A673 (cell line): ENCODE measurements around the gene MPHOSPH9. TPM values are rescaled to one million over a fixed set of nuclear protein-coding genes. Genes with fewer than 3 reads are reported as not detected.

Experiments used
- BruUV-seq: library from RNA; stranded (reverse); fragments of 400-500 nt; replicated peaks from 2 replicates; lab custom pipeline; 2021; lab: Mats Ljungman, UMichigan
- CTCF ChIA-PET: fragments of 300-600 bp; sonication (Branson Sonifier 250); formaldehyde crosslinking; loops from one replicate; lab custom pipeline; 2022; ENCODE audit warnings: antibody characterized with exemption; lab: Charles Lee
- POLR2A ChIA-PET: fragments of 300-600 bp; sonication (Branson Sonifier 250); formaldehyde crosslinking; loops from one replicate; lab custom pipeline; 2022; ENCODE audit warnings: antibody characterized with exemption; ENCODE audit not compliant: low non-redundant PET; lab: Charles Lee
- DNase-seq: peaks from one replicate; pipeline ENCODE4 v3.0.0-alpha.2; 2015; ENCODE audit warnings: low spot score
- H3K27ac ChIP-seq: fragments of 200-600 bp; sonication (generic); 2 replicates; pipeline ENCODE4 v1.5.1; 2016; ENCODE audit warnings: mixed run types, low read depth, mild to moderate bottlenecking, mixed read lengths, antibody characterized with exemption, low read length; ENCODE audit not compliant: poor library complexity, severe bottlenecking
- H3K27me3 ChIP-seq: fragments of 200-600 bp; sonication (generic); replicated peaks from 2 replicates; pipeline ENCODE4 v1.6.1; 2017; ENCODE audit warnings: mixed run types, low read depth, mild to moderate bottlenecking, mixed read lengths, antibody characterized with exemption, low read length; ENCODE audit not compliant: insufficient read depth, poor library complexity
- H3K36me3 ChIP-seq: fragments of 200-600 bp; sonication (generic); 2 replicates; pipeline ENCODE4 v1.6.1; 2016; ENCODE audit warnings: mixed run types, mild to moderate bottlenecking, mixed read lengths, antibody characterized with exemption, low read length; ENCODE audit not compliant: insufficient read depth, poor library complexity, severe bottlenecking
- H3K4me1 ChIP-seq: fragments of 200-600 bp; sonication (generic); 2 replicates; pipeline ENCODE4 v1.6.1; 2017; ENCODE audit warnings: mixed run types, mild to moderate bottlenecking, mixed read lengths, antibody characterized with exemption, low read length; ENCODE audit not compliant: insufficient read depth, poor library complexity, severe bottlenecking
- H3K4me3 ChIP-seq: fragments of 200-600 bp; sonication (generic); 2 replicates; pipeline ENCODE4 v1.5.1; 2016; ENCODE audit warnings: low read depth, mixed run types, mild to moderate bottlenecking, mixed read lengths, low read length; ENCODE audit not compliant: poor library complexity, severe bottlenecking
- H3K9me3 ChIP-seq: fragments of 200-600 bp; sonication (generic); 2 replicates; pipeline ENCODE4 v1.6.1; 2016; ENCODE audit warnings: mixed run types, low read depth, mild to moderate bottlenecking, mixed read lengths, antibody characterized with exemption, low read length; ENCODE audit not compliant: poor library complexity, severe bottlenecking
- EZH2 ChIP-seq: fragments of 200-600 bp; sonication (generic); IDR thresholded peaks from 2 replicates; pipeline ENCODE4 v1.6.1; 2017; ENCODE audit warnings: borderline replicate concordance, low read depth, mild to moderate bottlenecking, mixed read lengths, antibody characterized with exemption, low read length; ENCODE audit not compliant: poor library complexity, severe bottlenecking
- intact Hi-C: fragments of 100-400 bp; cut with micrococcal nuclease; formaldehyde crosslinking; loops from one replicate; pipeline ENCODE4 v1.10.0; 2022; ENCODE audit not compliant: unreplicated experiment
- total RNA-seq: library from RNA; stranded (reverse); gene quantifications from 2 replicates; pipeline ENCODE4 v1.2.3, GENCODE V29; 2021
- TF ChIP-seq, protein P1 (sequence below): fragments of 300-800, 200-600 bp; sonication (generic); conservative IDR thresholded peaks from 2 replicates; pipeline ENCODE4 v1.5.1; 2017; ENCODE audit warnings: low read depth, mild to moderate bottlenecking, antibody characterized with exemption, low read length, moderate library complexity, mixed read lengths

Gene MPHOSPH9
- total RNA-seq, 1 experiment from 2014 or later, result 80.8 TPM

DNA sequence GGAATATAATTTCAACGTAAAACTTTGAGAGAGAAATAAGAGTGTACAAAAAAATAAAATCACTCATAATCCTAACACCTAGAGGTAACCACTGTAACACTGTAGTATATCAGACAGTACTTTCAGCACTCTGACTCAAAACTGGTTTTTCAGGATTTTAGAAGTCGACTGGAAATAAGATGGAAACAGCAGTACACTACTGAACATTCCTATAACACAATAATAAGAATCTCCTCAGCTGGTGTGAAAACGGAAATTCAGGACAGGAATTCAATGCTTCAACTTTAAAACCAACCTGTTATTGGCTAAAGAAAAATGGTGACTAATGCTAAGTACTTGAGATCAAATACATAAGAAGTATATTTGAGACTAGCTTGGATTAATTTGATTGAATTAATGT is 69.7 kb downstream of the MPHOSPH9 start:
- no TSS peak for BruUV-seq
- Histone ChIP-seq H3K27me3 (no peaks in the 10 kb centered on the region), H3K36me3 (peaks cover 69% of the 10 kb centered on the region), H3K4me1 (no peaks in the 10 kb centered on the region), H3K4me3 (no peak overlapping the region), H3K9me3 (no peaks in the 10 kb centered on the region), H3K27ac (no peak overlapping the region)
- no peak for DNase-seq
- CTCF ChIA-PET, result no interaction called here
- POLR2A ChIA-PET, result no interaction called here
- intact Hi-C loops, result no loop called here
- TF ChIP-seq, protein P1, sequence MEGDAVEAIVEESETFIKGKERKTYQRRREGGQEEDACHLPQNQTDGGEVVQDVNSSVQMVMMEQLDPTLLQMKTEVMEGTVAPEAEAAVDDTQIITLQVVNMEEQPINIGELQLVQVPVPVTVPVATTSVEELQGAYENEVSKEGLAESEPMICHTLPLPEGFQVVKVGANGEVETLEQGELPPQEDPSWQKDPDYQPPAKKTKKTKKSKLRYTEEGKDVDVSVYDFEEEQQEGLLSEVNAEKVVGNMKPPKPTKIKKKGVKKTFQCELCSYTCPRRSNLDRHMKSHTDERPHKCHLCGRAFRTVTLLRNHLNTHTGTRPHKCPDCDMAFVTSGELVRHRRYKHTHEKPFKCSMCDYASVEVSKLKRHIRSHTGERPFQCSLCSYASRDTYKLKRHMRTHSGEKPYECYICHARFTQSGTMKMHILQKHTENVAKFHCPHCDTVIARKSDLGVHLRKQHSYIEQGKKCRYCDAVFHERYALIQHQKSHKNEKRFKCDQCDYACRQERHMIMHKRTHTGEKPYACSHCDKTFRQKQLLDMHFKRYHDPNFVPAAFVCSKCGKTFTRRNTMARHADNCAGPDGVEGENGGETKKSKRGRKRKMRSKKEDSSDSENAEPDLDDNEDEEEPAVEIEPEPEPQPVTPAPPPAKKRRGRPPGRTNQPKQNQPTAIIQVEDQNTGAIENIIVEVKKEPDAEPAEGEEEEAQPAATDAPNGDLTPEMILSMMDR, result no peak
- no peak for TF ChIP-seq EZH2

DNA sequence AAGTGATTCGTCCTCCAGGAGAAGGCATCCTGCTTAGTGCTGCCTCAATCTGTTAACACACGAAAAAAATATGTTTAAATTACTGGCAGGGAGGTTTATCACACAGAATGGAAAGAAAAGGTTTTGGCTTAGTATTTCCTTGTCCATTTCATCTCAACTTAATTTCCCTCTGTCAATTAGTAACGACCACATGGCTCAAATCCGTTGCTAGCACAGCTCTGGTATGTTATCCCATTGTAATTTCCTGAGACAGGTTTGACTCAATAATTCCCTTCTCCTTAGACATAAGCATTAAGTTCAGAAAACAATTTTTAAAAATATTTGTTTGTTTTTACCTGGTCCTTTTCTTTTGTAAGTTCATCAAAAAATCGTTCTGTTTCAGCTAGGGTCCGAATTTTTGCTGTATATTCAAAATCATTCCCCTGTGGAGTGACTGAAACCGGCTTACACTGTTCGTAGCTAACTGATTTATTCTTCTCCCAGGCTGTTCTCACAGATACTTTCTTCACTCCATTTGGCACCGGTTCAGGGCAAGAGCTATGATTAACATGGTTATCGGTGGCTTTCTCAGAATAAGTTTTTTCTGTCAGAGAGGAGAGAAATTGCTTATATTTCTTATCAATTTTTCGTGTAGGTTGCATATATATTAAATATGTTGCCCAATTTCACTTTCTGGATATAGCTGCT is 72.0 kb downstream of the MPHOSPH9 start:
- Histone ChIP-seq H3K4me1 (no peaks in the 10 kb centered on the region), H3K27ac (no peak overlapping the region), H3K27me3 (no peaks in the 10 kb centered on the region), H3K9me3 (no peaks in the 10 kb centered on the region), H3K4me3 (no peak overlapping the region), H3K36me3 (peaks cover 71% of the 10 kb centered on the region)
- ChIA-PET CTCF (interaction anchor here (0.6 kb wide), 1 partner anchor 14 kb away, joined by 6 read pairs; no protein-coding TSS in a partner anchor), POLR2A (no interaction called here)
- DNase-seq, result no peak
- intact Hi-C loops, result no loop called here
- TSS peak; percentile 4 for BruUV-seq
- TF ChIP-seq, protein P1, result no peak
- TF ChIP-seq EZH2, result no peak

DNA sequence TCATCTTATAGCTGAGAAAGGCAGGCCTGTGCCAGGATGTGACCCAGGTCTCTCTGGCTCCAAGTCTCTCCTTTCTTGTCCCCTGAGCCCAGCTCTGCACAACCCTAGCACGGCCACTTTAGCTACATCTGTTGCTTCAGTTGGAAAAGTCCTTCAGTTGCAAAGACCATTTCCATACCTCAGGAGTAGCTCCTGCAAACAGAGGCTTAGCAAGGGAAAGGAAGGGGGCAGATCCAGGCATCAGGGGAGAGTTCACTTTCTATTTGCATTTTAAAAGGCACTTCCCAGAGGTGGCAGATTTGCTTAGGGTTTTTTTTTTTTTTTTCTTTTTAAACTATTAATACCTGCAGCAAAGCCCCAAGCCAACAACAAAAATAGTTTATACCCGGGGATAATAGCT is 79.0 kb downstream of the MPHOSPH9 start:
- Histone ChIP-seq H3K36me3 (peaks cover 20% of the 10 kb centered on the region), H3K27ac (no peak overlapping the region), H3K9me3 (no peaks in the 10 kb centered on the region), H3K4me1 (peaks cover 12% of the 10 kb centered on the region), H3K4me3 (no peak overlapping the region), H3K27me3 (no peaks in the 10 kb centered on the region)
- no TSS peak for BruUV-seq
- no peak for DNase-seq
- intact Hi-C loops, result loop anchor here (5.0 kb wide), 1 partner anchor 172 kb away; the partner anchor contains the start of gene ARL6IP4
- no peak for TF ChIP-seq EZH2
- TF ChIP-seq, protein P1, result no peak
- POLR2A ChIA-PET, result no interaction called here
- CTCF ChIA-PET, result no interaction called here
